Effector memory CD4-positive, alpha-beta T cell (primary cell): Measurements from ENCODE around the gene ADAM23.

Source experiments
- DNase-seq, 3 donors: peaks; one replicate each; pipeline ENCODE4 v3.0.0-alpha.2; 2020
- H3K27ac ChIP-seq: 2 replicates; pipeline ENCODE4 v1.7.0; 2013; ENCODE audit warnings: mild to moderate bottlenecking, low read length, moderate library complexity; ENCODE audit not compliant: insufficient read depth, poor library complexity, severe bottlenecking
- H3K27me3 ChIP-seq: replicated peaks from 2 replicates; pipeline ENCODE4 v1.7.0; 2013; ENCODE audit warnings: mild to moderate bottlenecking, low read length; ENCODE audit not compliant: insufficient read depth, control insufficient read depth, poor library complexity, severe bottlenecking
- H3K36me3 ChIP-seq: 2 replicates; pipeline ENCODE4 v1.7.0; 2013; ENCODE audit warnings: mild to moderate bottlenecking, low read length, moderate library complexity; ENCODE audit not compliant: control insufficient read depth, insufficient read depth
- H3K4me1 ChIP-seq: 2 replicates; pipeline ENCODE4 v1.7.0; 2013; ENCODE audit warnings: low read length, mild to moderate bottlenecking; ENCODE audit not compliant: control insufficient read depth, insufficient read depth, poor library complexity, severe bottlenecking
- H3K4me3 ChIP-seq: 2 replicates; pipeline ENCODE4 v1.7.0; 2013; ENCODE audit warnings: low read length, low read depth, mild to moderate bottlenecking; ENCODE audit not compliant: insufficient read depth, poor library complexity, severe bottlenecking
- H3K9me3 ChIP-seq: 2 replicates; pipeline ENCODE4 v1.7.0; 2013; ENCODE audit warnings: mild to moderate bottlenecking, low read length, moderate library complexity; ENCODE audit not compliant: control insufficient read depth

The ADAM23 gene

DNA sequence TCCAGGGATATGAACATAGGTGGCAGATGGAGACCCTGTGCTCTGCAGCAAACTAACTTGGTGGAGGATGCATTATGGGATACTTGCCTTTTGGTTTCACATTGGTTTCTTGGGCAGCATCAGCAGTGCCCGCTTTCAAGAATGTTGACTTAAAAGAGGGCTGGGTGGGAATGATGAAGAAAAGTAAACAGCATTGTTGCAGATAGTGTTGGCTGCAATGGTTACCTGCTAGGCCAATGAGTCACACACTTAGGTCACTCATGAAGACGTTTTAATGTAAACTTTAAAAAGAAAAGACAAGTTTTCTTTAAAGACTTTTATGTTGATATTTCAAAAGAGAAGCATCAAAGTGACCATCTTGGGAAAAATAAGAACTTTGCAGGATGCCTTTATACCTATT, 172.8 kb downstream of the ADAM23 start:
- Histone ChIP-seq H3K4me3 (no peak overlapping the region), H3K27me3 (no peaks in the 10 kb centered on the region), H3K4me1 (no peaks in the 10 kb centered on the region), H3K36me3 (no peaks in the 10 kb centered on the region), H3K9me3 (no peaks in the 10 kb centered on the region), H3K27ac (no peak overlapping the region)
- no peak for DNase-seq

DNA sequence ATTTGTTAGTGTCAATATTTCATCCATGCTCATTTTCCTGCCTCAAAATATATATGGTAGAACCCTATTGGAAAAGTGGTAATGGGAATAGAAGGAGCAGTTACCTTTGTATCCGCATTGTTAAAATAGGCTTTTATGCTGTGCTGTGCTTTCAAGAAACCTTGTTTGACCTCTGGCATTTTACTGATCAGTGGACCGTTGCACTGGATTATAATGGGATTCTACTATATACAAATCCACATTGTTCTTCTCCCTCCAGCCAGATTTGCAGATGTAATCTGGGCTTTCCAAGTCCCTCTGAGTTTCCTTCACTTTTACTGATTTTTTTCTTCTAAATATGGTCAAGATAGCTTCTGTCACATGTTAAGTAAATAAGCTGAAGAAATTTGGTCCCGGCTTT, 175.7 kb downstream of the ADAM23 start:
- no peak for DNase-seq
- H3K27ac ChIP-seq = no peak overlapping the region
- no peaks in the 10 kb centered on the region for H3K36me3 ChIP-seq
- H3K9me3 ChIP-seq = no peaks in the 10 kb centered on the region
- no peaks in the 10 kb centered on the region for H3K4me1 ChIP-seq
- H3K4me3 ChIP-seq = no peak overlapping the region
- H3K27me3 ChIP-seq = no peaks in the 10 kb centered on the region

DNA sequence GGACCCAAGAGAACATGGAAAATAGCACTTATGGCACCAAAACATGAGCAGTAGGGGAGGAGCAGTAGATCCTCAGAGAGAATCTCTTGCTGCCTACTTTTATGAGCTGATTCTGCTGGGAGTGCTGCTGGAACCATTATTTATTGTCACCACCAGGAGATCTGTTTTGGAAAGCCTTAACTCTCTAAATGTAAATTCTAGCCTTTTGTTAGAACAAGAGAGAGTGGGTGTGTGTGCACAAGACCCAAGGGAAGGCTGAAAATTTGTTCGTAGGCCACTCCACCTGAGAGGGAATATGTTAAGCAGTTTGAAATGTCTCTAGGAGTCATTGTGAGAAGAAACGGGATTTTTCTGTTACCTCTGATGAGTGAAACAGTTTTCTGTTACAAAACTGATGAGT, 182.8 kb downstream of the ADAM23 start:
- DNase-seq = no peak
- H3K36me3 ChIP-seq = no peaks in the 10 kb centered on the region

GRCh38 chr2:206627632-206628031, 184.3 kb downstream of the ADAM23 start:
- H3K27ac ChIP-seq = no peak overlapping the region
- H3K36me3 ChIP-seq = no peaks in the 10 kb centered on the region
- H3K4me1 ChIP-seq = no peaks in the 10 kb centered on the region
- H3K4me3 ChIP-seq = no peak overlapping the region
- no peaks in the 10 kb centered on the region for H3K9me3 ChIP-seq
- H3K27me3 ChIP-seq = no peaks in the 10 kb centered on the region
- no peak for DNase-seq

More for the DNA sequence above, 182.8 kb downstream of the ADAM23 start:
- Histone ChIP-seq H3K27me3 (no peaks in the 10 kb centered on the region), H3K4me3 (no peak overlapping the region), H3K4me1 (no peaks in the 10 kb centered on the region), H3K9me3 (no peaks in the 10 kb centered on the region), H3K27ac (no peak overlapping the region)

- no peaks in the 10 kb centered on the region for H3K4me1 ChIP-seq
- no peak for DNase-seq
- no peaks in the 10 kb centered on the region for H3K9me3 ChIP-seq
- no peak overlapping the region for H3K27ac ChIP-seq
- no peak overlapping the region for H3K4me3 ChIP-seq
- no peaks in the 10 kb centered on the region for H3K36me3 ChIP-seq
- H3K27me3 ChIP-seq = no peaks in the 10 kb centered on the region
Observed at GRCh38 chr2:206631340-206631739, 188.0 kb downstream of the ADAM23 start.

DNA sequence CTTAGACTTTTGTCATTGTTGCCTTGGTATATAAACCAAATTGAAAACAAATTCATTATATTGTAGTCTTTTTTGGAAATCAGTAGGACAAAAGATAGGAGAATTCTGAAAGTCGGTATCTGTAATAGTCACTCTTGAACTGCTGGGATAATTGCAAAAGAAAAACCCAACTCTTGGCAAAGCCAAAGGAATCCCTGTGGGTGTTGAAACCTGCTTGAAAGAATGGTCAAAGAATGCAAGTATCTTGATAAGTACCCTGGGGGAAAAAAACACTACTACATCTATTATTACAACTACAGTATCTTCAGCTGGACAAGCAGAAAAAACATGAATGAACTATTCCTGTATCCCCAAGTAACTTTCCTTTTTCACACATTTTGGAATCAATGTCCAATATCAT, 191.7 kb downstream of the ADAM23 start:
- Histone ChIP-seq H3K9me3 (no peaks in the 10 kb centered on the region), H3K4me1 (no peaks in the 10 kb centered on the region), H3K36me3 (no peaks in the 10 kb centered on the region), H3K4me3 (no peak overlapping the region), H3K27ac (no peak overlapping the region), H3K27me3 (no peaks in the 10 kb centered on the region)
- no peak for DNase-seq

DNA sequence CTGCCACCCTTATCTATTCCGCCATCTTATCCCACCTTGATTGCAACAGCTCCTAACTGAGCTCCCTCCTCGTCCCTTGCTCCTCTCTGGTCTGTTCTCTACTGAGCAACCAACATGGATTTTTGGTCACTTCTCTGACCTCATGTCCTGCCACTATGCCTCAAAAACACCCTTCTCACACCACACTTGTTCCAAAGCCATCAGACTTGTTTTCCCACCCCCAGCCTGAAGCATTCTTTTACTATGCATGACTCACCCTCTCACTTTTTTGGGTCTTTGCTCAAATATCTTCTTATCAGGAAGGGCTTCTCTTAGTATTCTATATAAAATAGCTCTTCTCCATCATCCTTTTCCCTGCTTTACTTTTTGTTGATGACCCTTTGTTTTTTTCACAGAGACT, 196.3 kb downstream of the ADAM23 start:
- DNase-seq = no peak
- H3K27ac ChIP-seq = no peak overlapping the region
- H3K36me3 ChIP-seq = no peaks in the 10 kb centered on the region
- H3K4me1 ChIP-seq = no peaks in the 10 kb centered on the region
- peaks cover 11% of the 10 kb centered on the region for H3K27me3 ChIP-seq
- no peaks in the 10 kb centered on the region for H3K9me3 ChIP-seq
- no peak overlapping the region for H3K4me3 ChIP-seq

DNA sequence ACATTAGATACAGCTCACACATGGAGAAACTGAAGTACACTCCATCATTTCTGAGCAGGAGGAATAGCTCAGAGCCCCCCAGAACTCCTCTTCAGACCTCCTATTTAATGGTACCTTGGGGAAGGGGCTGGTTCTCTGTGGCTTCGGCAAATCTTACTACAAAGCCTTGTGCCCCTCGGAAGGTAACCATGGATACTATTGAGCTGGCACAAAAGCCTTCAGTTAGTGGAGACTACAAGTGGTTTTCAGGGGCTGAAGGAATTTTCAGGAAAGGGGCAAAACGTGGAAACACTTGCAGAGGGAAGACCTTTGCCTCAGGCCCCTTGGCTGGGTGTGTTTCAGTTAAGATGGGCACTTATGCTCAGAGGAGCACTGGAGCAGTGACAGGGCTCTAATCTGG, 197.9 kb downstream of the ADAM23 start:
- H3K27me3 ChIP-seq = peaks cover 11% of the 10 kb centered on the region
- no peaks in the 10 kb centered on the region for H3K4me1 ChIP-seq
- no peak overlapping the region for H3K4me3 ChIP-seq
- H3K36me3 ChIP-seq = no peaks in the 10 kb centered on the region
- no peak overlapping the region for H3K27ac ChIP-seq
- no peaks in the 10 kb centered on the region for H3K9me3 ChIP-seq
- DNase-seq = no peak

GRCh38 chr2:206642075-206643025, 199.0 kb downstream of the ADAM23 start, which contains the start of gene FAM237A:
FAM237A (plus strand) TSS chr2:206642487; CDS start chr2:206644237, 1,750 bp downstream.
- Histone ChIP-seq H3K4me1 (no peaks in the 10 kb centered on the region), H3K4me3 (no peak within 1 kb of the TSS), H3K36me3 (no peaks in the 10 kb centered on the region), H3K27ac (no peak within 1 kb of the TSS), H3K27me3 (peaks cover 11% of the 10 kb centered on the region), H3K9me3 (no peaks in the 10 kb centered on the region)
- no peak for DNase-seq

DNA sequence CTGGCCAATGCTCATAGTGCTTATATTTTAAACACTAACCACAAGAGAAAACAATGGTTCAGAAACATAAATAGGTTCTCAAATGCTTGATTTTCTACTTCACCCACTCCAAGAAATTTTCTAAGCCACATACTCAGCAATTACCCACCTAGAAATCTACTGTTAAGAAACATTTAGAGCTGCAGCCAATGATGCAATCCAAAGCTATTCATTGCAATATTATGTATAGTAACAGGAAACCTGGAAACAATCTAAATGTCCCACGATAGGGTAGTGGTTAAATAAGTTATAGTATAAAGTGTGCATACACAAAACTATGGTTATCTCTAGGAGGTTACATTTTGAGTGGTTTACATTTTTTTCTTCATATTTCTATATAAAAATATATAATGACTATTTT, 204.7 kb downstream of the ADAM23 start:
- Histone ChIP-seq H3K36me3 (no peaks in the 10 kb centered on the region), H3K4me1 (no peaks in the 10 kb centered on the region), H3K9me3 (no peaks in the 10 kb centered on the region), H3K27ac (no peak overlapping the region), H3K4me3 (no peak overlapping the region), H3K27me3 (no peaks in the 10 kb centered on the region)
- DNase-seq = no peak
